Mesothelial cell of epicardium (in vitro differentiated cells): ENCODE results near the gene TMPRSS15. TPM values are rescaled to one million over a fixed set of nuclear protein-coding genes. Genes with fewer than 3 reads are reported as not detected.
"Not testable (repeated sequence)": the region's sequence is repeated elsewhere in the genome, so short reads cannot be mapped to it uniquely, and the experiment has no call there.

ENCODE experiments used
- DNase-seq, 2 experiments: peaks; one replicate each; pipeline ENCODE4 v3.0.0; 2021; ENCODE audit warnings: low spot score in 2 of 2; ENCODE audit not compliant: unreplicated experiment in 2 of 2
- H3K27ac Mint-ChIP-seq: 2 replicates; pipeline ENCODE4 v1.8.0; 2021; ENCODE audit warnings: mixed read lengths
- H3K27me3 Mint-ChIP-seq: 2 replicates; pipeline ENCODE4 v1.8.0; 2021; ENCODE audit warnings: low read depth, mixed read lengths
- H3K36me3 Mint-ChIP-seq: 2 replicates; pipeline ENCODE4 v1.8.0; 2021; ENCODE audit warnings: mixed read lengths
- H3K4me1 Mint-ChIP-seq: 2 replicates; pipeline ENCODE4 v1.8.0; 2021; ENCODE audit warnings: mixed read lengths
- H3K4me3 Mint-ChIP-seq: 2 replicates; pipeline ENCODE4 v1.8.0; 2021; ENCODE audit warnings: mild to moderate bottlenecking, moderate library complexity, mixed read lengths
- H3K9me3 Mint-ChIP-seq: 2 replicates; pipeline ENCODE4 v1.8.0; 2021; ENCODE audit warnings: mixed read lengths
- CTCF ChIP-seq: fragments of 200-600 bp; sonication (generic); IDR thresholded peaks from one replicate; pipeline ENCODE4 v1.5.0; 2021; ENCODE audit warnings: antibody characterized with exemption; ENCODE audit not compliant: unreplicated experiment
- total RNA-seq: library from RNA; stranded (reverse); gene quantifications from 3 replicates; pipeline ENCODE4 v1.2.1, GENCODE V29; 2021

Gene TMPRSS15
- total RNA-seq, 1 donor from 2014 or later = 0.80 TPM

- Mint-ChIP-seq H3K27ac (no peak overlapping the region), H3K36me3 (peaks cover 3% of the 10 kb centered on the region), H3K27me3 (no peaks in the 10 kb centered on the region), H3K9me3 (peaks cover 14% of the 10 kb centered on the region), H3K4me1 (peaks cover 9% of the 10 kb centered on the region), H3K4me3 (no peak overlapping the region)
- no peak for DNase-seq
- TF ChIP-seq CTCF = no peak
Observed at GRCh38 chr21:18387994-18388393, 15.6 kb downstream of the TMPRSS15 start.

DNA sequence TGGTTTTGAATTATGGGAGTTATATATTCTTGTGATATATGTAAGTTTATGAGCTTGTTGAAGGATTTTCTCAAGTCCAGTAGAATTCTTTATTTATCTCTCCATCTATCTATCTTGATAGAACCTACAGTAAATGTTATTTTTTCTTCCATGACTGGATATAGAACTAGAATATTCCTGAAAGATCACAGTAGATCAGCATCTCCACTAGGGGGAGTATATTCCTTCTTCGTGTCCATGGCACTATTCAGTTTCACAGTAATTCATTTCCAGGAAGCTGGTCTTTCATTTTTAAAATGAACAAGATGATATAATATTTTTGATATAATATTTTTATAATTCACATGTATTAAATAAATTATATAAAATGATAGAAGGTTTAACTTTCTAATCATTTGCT is 18.8 kb downstream of the TMPRSS15 start:
- H3K27ac Mint-ChIP-seq = no peak overlapping the region
- no peak overlapping the region for H3K4me3 Mint-ChIP-seq
- no peak for DNase-seq

GRCh38 chr21:18382934-18383619 is 20.5 kb downstream of the TMPRSS15 start:
- not testable (repeated sequence) for H3K36me3 Mint-ChIP-seq, H3K4me3 Mint-ChIP-seq, DNase-seq, H3K4me1 Mint-ChIP-seq, H3K27ac Mint-ChIP-seq, H3K9me3 Mint-ChIP-seq, H3K27me3 Mint-ChIP-seq

More for the DNA sequence above, 18.8 kb downstream of the TMPRSS15 start:
- no peaks in the 10 kb centered on the region for H3K9me3 Mint-ChIP-seq
- peaks cover 9% of the 10 kb centered on the region for H3K4me1 Mint-ChIP-seq
- TF ChIP-seq CTCF = peak; percentile 66
- H3K36me3 Mint-ChIP-seq = no peaks in the 10 kb centered on the region
- H3K27me3 Mint-ChIP-seq = no peaks in the 10 kb centered on the region

DNA sequence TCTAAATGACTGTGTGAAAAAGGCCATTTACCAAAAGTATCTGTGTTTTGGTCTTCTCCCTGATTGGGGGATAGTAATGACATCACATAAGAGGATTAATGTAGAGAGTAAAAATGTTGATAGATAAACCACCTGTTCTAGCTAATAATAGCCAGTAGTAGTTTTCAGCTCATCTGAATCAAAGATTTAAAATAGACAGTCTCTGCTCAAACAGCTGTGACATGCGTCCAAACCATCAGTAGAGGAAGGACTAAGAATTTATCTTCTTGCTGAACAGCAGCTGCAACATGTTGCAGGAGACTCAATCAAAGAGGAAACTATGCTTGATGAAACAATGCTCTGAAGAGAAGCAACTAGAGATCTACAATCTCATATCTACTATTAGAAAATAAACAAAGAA is 21.4 kb downstream of the TMPRSS15 start:
- no peak for DNase-seq
- H3K27me3 Mint-ChIP-seq = no peaks in the 10 kb centered on the region
- H3K4me1 Mint-ChIP-seq = peaks cover 7% of the 10 kb centered on the region
- H3K27ac Mint-ChIP-seq = no peak overlapping the region
- no peaks in the 10 kb centered on the region for H3K36me3 Mint-ChIP-seq
- H3K9me3 Mint-ChIP-seq = no peaks in the 10 kb centered on the region
- no peak for TF ChIP-seq CTCF
- H3K4me3 Mint-ChIP-seq = no peak overlapping the region

DNA sequence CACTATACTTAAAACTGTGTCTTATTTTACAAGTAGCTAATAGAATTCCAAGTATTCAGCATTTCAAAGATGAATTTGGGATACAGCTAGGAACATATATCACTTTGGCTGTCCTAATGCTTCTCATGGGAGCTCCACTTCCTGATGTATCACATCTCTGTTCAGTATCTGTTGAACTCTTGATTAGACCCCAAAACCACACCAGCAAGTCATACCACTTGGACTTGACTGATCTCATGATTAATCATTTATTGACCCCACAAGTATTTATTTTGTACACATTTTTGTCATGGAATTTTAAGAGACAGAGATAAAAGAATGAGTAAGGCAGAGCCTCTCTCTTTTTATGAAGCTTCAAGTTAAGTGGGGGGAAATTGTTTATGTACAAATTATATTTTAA is 30.0 kb downstream of the TMPRSS15 start:
- Mint-ChIP-seq H3K9me3 (no peaks in the 10 kb centered on the region), H3K27me3 (no peaks in the 10 kb centered on the region), H3K27ac (no peak overlapping the region), H3K4me1 (no peaks in the 10 kb centered on the region), H3K36me3 (no peaks in the 10 kb centered on the region), H3K4me3 (no peak overlapping the region)
- DNase-seq = no peak
- no peak for TF ChIP-seq CTCF

- H3K9me3 Mint-ChIP-seq = no peaks in the 10 kb centered on the region
- H3K36me3 Mint-ChIP-seq = no peaks in the 10 kb centered on the region
- H3K27me3 Mint-ChIP-seq = peaks cover 3% of the 10 kb centered on the region
- no peak overlapping the region for H3K4me3 Mint-ChIP-seq
- H3K4me1 Mint-ChIP-seq = no peaks in the 10 kb centered on the region
- H3K27ac Mint-ChIP-seq = no peak overlapping the region
- no peak for DNase-seq
- TF ChIP-seq CTCF = no peak
Observed at GRCh38 chr21:18370301-18370700, 33.3 kb downstream of the TMPRSS15 start.
